OCI-LY1 (cell line): Measurements from ENCODE around the gene BBX.

Experiments
- CTCF ChIP-seq: fragments of 200-600 bp; sonication (generic), shearing (Covaris generic); IDR thresholded peaks from 2 replicates; pipeline ENCODE4 v1.5.1; 2017; ENCODE audit warnings: mild to moderate bottlenecking, antibody characterized with exemption, low read length, moderate library complexity, mixed read lengths
- EZH2 ChIP-seq: fragments of 200-600 bp; sonication (generic), shearing (Covaris generic); IDR thresholded peaks from 2 replicates; pipeline ENCODE4 v1.8.0; 2017; ENCODE audit warnings: borderline replicate concordance, mixed run types, mild to moderate bottlenecking, antibody characterized with exemption, low read length, moderate library complexity, mixed read lengths

GRCh38 chr3:107772016-107772415, 249.3 kb downstream of the BBX start:
- TF ChIP-seq CTCF (no peak), EZH2 (no peak)
